ENCODE measurements around the gene COG5.

COG5 gene

DNA sequence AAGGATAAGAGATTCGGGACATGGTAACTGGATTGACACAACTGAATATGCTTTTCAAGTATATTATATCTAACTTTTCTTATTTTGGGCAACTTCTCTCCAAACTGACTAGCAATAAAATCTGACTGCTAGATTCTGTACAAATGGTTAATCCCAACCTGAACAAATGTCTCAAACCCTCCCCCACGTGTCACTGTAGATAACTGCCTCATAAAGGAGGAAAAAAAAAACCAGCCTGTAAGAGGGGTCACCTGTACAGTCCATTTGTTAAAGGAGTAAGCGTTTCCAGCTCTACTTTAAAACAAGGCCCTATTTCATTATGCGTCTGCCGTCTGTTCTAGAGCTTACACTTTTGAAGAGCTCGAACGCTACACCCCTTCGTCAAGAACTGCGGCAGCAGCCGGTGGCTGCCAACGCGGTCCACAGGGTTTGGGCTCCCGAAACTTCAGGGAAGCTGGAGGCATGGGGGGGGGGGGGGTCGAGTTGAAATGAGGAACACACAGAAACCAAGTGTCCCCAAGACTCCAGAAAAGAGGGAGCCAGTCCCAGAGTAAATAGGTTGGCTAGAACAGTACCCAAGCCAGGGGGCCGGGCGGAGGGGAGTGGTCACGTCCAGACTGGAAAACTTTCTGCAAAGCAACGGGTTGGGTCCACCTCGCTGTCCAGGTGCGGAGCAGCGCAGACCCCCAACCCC is 492 bp downstream of the COG5 start:
- no peak for DNase-seq (ENCODE audit: low spot score)
- Histone ChIP-seq H3K27ac (peak overlapping the region; percentile 94 to 96), H3K4me3 (peak overlapping the region; percentile 98)
- TF ChIP-seq, protein P1, sequence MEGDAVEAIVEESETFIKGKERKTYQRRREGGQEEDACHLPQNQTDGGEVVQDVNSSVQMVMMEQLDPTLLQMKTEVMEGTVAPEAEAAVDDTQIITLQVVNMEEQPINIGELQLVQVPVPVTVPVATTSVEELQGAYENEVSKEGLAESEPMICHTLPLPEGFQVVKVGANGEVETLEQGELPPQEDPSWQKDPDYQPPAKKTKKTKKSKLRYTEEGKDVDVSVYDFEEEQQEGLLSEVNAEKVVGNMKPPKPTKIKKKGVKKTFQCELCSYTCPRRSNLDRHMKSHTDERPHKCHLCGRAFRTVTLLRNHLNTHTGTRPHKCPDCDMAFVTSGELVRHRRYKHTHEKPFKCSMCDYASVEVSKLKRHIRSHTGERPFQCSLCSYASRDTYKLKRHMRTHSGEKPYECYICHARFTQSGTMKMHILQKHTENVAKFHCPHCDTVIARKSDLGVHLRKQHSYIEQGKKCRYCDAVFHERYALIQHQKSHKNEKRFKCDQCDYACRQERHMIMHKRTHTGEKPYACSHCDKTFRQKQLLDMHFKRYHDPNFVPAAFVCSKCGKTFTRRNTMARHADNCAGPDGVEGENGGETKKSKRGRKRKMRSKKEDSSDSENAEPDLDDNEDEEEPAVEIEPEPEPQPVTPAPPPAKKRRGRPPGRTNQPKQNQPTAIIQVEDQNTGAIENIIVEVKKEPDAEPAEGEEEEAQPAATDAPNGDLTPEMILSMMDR (IDR thresholded peaks at IDR 0.05), result no peak

DNA sequence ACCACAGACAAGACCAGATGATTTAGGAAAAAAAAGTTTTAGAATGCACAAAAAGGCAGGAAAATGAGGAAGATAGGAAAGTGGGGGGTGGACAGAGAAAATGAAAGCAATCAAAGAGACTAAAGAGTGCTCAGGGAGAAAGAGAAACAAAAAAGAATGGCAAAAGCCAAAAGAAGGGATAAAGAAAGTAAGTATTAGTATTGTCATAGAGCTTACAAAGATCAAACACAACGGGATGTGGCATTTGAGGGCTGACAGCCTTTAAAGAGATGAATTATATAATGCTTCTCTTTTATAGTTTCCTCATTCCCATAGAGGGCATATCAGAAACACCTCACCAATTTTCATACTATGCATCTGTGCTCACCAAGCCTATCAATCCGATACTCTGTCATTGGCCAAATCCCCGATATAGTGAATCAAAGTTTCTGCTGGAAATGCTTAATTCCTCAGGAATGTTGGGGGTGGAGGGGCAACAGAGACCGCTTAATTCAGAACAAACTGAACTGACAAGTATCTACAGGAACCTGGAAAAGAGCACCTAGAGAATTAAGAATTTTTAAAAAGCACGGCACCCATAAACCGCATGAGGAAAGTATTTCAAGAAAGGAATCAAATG is 2.7 kb downstream of the COG5 start:
- TF ChIP-seq, protein P1 (IDR thresholded peaks at IDR 0.05), result no peak
- Histone ChIP-seq H3K4me3 (no peak overlapping the region), H3K27ac (no peak overlapping the region)
- DNase-seq (ENCODE audit: low spot score), result no peak

DNA sequence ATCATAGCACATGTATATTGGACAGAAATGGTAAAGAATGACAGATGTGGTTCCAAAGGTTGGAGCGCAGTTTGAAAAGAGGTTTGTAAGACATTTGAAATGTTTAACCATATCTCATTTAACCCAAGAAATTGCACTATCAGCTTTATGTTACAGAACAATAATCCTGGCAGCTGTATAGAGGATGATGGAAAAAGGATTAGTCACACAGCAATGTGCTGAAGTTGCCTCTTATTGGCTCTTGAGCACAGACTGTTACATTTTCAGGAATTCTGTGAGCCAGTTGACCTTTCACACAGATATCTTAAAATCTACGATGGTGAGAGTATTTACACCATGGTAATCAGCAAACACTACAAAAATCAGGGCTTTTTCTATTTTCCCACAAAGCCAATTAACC is 3.9 kb downstream of the COG5 start:
- no peak overlapping the region for H3K27ac ChIP-seq
- TF ChIP-seq, protein P1 (IDR thresholded peaks at IDR 0.05), result no peak
- H3K4me3 ChIP-seq, result no peak overlapping the region
- DNase-seq (ENCODE audit: low spot score), result no peak

DNA sequence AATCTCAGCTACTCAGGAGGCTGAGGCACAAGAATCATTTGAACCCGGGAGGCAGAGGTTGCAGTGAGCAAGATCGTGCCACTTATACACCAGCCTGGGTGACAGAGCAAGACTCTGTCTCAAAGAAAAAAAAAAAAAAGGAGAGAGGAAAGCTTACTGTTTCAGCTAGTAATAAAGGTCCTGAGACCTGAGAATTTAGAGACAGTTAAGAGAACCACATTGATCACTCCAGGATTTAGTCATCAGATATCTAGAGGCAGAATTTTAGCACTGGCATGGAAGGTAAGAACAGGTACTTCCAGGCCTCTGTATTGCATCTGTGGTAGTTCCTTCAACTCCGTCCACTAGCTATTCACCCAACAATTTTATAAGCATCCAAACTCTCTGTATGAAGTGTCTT is 7.8 kb downstream of the COG5 start:
- no peak overlapping the region for H3K27ac ChIP-seq
- DNase-seq (ENCODE audit: low spot score), result no peak
- TF ChIP-seq, protein P1 (IDR thresholded peaks at IDR 0.05), result no peak
- H3K4me3 ChIP-seq, result no peak overlapping the region

DNA sequence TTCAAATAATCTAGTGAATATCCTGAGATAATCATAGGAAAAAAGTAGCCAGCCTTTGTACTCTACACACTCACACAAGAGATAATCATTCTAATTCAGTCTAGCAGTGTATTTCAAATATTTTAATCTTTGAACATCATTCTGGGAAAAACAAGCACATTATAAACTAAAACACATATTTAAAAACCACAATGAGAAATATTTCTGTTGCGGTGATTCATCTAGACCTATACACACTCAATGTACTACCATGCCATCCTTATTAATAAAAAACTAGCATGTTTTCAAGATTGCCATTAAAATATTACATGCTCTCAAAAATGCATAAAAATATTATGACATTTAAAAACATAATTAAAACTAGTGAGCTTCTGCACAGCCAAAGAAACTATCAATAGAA is 11.8 kb downstream of the COG5 start:
- DNase-seq (ENCODE audit: low spot score), result no peak
- TF ChIP-seq, protein P1 (IDR thresholded peaks at IDR 0.05), result no peak
- Histone ChIP-seq H3K27ac (no peak overlapping the region), H3K4me3 (no peak overlapping the region)

DNA sequence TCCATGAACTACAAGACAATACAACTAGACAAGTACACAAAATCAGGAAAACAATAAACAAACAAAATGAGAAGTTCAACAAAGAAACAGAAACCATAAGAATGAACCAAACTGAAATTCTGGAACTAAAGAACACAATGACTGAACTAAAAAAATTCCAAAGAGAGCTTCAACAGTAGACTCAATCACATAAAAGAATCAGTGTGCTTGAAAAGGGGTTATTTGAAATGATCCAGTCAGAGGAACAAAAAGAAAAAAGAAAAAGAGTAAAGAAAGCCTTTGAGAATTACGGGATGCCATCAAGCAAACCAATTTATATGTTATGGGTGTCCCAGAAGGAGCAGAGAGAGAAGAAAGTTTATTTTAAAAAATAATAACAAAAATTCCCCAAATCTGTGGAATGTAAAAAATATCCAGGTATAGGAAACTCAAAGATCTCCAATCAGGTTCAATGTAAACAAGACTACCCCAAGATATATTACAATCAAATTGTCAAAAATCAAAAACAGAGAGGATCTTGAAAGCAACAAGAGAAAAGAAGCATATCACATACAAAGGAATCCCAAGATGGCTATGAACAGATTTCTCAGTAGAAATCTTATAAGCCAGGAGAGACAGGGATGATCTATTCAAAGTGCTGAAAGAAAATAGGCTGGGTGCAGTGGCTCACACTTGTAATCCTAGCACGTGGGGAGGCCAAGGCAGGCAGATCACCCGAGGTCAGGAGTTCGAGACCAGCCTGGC is 18.7 kb downstream of the COG5 start:
- DNase-seq (ENCODE audit: low spot score), result no peak
- TF ChIP-seq, protein P1 (IDR thresholded peaks at IDR 0.05), result no peak
- H3K4me3 ChIP-seq, result no peak overlapping the region
- H3K27ac ChIP-seq, result no peak overlapping the region

Data from coronary artery (tissue), 2 donors.